Astrocyte (in vitro differentiated cells and primary cell): ENCODE results near the gene RGS14. TPM values are rescaled to one million over a fixed set of nuclear protein-coding genes. Genes with fewer than 3 reads are reported as not detected.
"Not testable (repeated sequence)": the region's sequence is repeated elsewhere in the genome, so short reads cannot be mapped to it uniquely, and the experiment has no call there.

Experiments
- DNase-seq: peaks from one replicate; pipeline ENCODE4 v3.0.0-alpha.2; 2010; ENCODE audit warnings: low read depth
- FAIRE-seq: peaks from 2 replicates; lab custom pipeline; 2011; peaks lifted over from hg19 to GRCh38; lab: Jason Lieb, UNC
- H2AFZ ChIP-seq: 2 replicates; pipeline ENCODE4 v1.6.0; 2012; ENCODE audit warnings: low read depth, low read length, inconsistent platforms
- H3K27ac ChIP-seq: 2 replicates; pipeline ENCODE4 v1.5.1; 2011; ENCODE audit warnings: low read depth, low read length, inconsistent platforms
- H3K27me3 ChIP-seq: 2 replicates; pipeline ENCODE4 v1.6.0; 2011; ENCODE audit warnings: low read length, inconsistent platforms; ENCODE audit not compliant: insufficient read depth
- H3K36me3 ChIP-seq: 2 replicates; pipeline ENCODE4 v1.5.1; 2011; ENCODE audit warnings: low read length, inconsistent platforms; ENCODE audit not compliant: insufficient read depth
- H3K4me1 ChIP-seq: 2 replicates; pipeline ENCODE4 v1.5.1; 2011; ENCODE audit warnings: low read length, inconsistent platforms; ENCODE audit not compliant: insufficient read depth
- H3K4me2 ChIP-seq: 2 replicates; pipeline ENCODE4 v1.6.0; 2012; ENCODE audit warnings: low read length, inconsistent platforms
- H3K4me3 ChIP-seq: 2 replicates; pipeline ENCODE4 v1.5.1; 2011; ENCODE audit warnings: low read depth, mild to moderate bottlenecking, low read length, inconsistent platforms; ENCODE audit not compliant: insufficient read depth
- H3K79me2 ChIP-seq: 2 replicates; pipeline ENCODE4 v1.6.0; 2012; ENCODE audit warnings: mild to moderate bottlenecking, low read length, inconsistent platforms; ENCODE audit not compliant: insufficient read depth
- H3K9ac ChIP-seq: 2 replicates; pipeline ENCODE4 v1.6.0; 2012; ENCODE audit warnings: mild to moderate bottlenecking, low read length, inconsistent platforms
- H3K9me3 ChIP-seq: 2 replicates; pipeline ENCODE4 v1.5.1; 2012; ENCODE audit warnings: low read depth, mild to moderate bottlenecking, low read length, inconsistent platforms; ENCODE audit not compliant: insufficient read depth
- H4K20me1 ChIP-seq: 2 replicates; pipeline ENCODE4 v1.6.0; 2012; ENCODE audit warnings: low read length, inconsistent platforms; ENCODE audit not compliant: insufficient read depth
- H3K27ac Mint-ChIP-seq: one replicate; pipeline ENCODE4 v1.8.0; 2021; ENCODE audit warnings: mild to moderate bottlenecking, mixed read lengths; ENCODE audit not compliant: unreplicated experiment
- H3K27me3 Mint-ChIP-seq: one replicate; pipeline ENCODE4 v1.8.0; 2021; ENCODE audit warnings: low read depth, mixed read lengths; ENCODE audit not compliant: unreplicated experiment
- H3K36me3 Mint-ChIP-seq: one replicate; pipeline ENCODE4 v1.8.0; 2021; ENCODE audit warnings: low read depth, mixed read lengths; ENCODE audit not compliant: unreplicated experiment
- H3K4me1 Mint-ChIP-seq: one replicate; pipeline ENCODE4 v1.8.0; 2021; ENCODE audit warnings: low read depth, mixed read lengths; ENCODE audit not compliant: unreplicated experiment
- H3K4me3 Mint-ChIP-seq: one replicate; pipeline ENCODE4 v1.8.0; 2021; ENCODE audit warnings: mild to moderate bottlenecking, moderate library complexity, mixed read lengths; ENCODE audit not compliant: unreplicated experiment
- H3K9me3 Mint-ChIP-seq: one replicate; pipeline ENCODE4 v1.8.0; 2021; ENCODE audit warnings: mild to moderate bottlenecking, mixed read lengths; ENCODE audit not compliant: unreplicated experiment
- CTCF ChIP-seq: IDR thresholded peaks from 2 replicates; pipeline ENCODE4 v1.5.1; 2011; ENCODE audit warnings: low read depth, mild to moderate bottlenecking, inconsistent platforms, low read length, moderate library complexity; ENCODE audit not compliant: insufficient read depth
- EZH2 ChIP-seq: IDR thresholded peaks from 2 replicates; pipeline ENCODE4 v1.6.1; 2012; ENCODE audit warnings: mild to moderate bottlenecking, low read length, inconsistent platforms; ENCODE audit not compliant: insufficient read depth
- total RNA-seq: library from RNA; stranded (reverse); gene quantifications from 2 replicates; pipeline ENCODE4 v1.2.1, GENCODE V29; 2021

The RGS14 gene
- total RNA-seq, 1 donor from 2014 or later: 7.8 TPM

GRCh38 chr5:177410575-177410974 is 52.9 kb downstream of the RGS14 start:
- peaks cover 6% of the 10 kb centered on the region for H3K27me3 ChIP-seq
- H2AFZ ChIP-seq: no peak overlapping the region
- H3K27ac ChIP-seq: no peak overlapping the region
- H3K9me3 ChIP-seq: no peaks in the 10 kb centered on the region
- no peaks in the 10 kb centered on the region for H4K20me1 ChIP-seq
- H3K4me3 ChIP-seq: no peak overlapping the region
- H3K36me3 ChIP-seq: no peaks in the 10 kb centered on the region
- TF ChIP-seq EZH2: no peak
- FAIRE-seq (no peak), DNase-seq (no peak)
- H3K4me1 ChIP-seq: no peaks in the 10 kb centered on the region
- H3K9me3 Mint-ChIP-seq: no peaks in the 10 kb centered on the region
- no peak overlapping the region for H3K4me2 ChIP-seq
- H3K9ac ChIP-seq: no peak overlapping the region
- no peaks in the 10 kb centered on the region for H3K4me1 Mint-ChIP-seq
- no peak overlapping the region for H3K4me3 Mint-ChIP-seq
- H3K79me2 ChIP-seq: no peaks in the 10 kb centered on the region
- H3K27ac Mint-ChIP-seq: no peak overlapping the region
- no peaks in the 10 kb centered on the region for H3K36me3 Mint-ChIP-seq
- H3K27me3 Mint-ChIP-seq: peaks cover 73% of the 10 kb centered on the region

- Mint-ChIP-seq H3K27me3 (peaks cover 62% of the 10 kb centered on the region), H3K4me1 (no peaks in the 10 kb centered on the region), H3K9me3 (no peaks in the 10 kb centered on the region), H3K4me3 (no peak overlapping the region), H3K36me3 (no peaks in the 10 kb centered on the region), H3K27ac (no peak overlapping the region)
- no peak for TF ChIP-seq CTCF
- TF ChIP-seq EZH2: no peak
- no peaks in the 10 kb centered on the region for H3K9me3 ChIP-seq
- no peak overlapping the region for H3K9ac ChIP-seq
- H3K4me3 ChIP-seq: no peak overlapping the region
- no peak for DNase-seq
- FAIRE-seq: no peak
- H3K4me1 ChIP-seq: no peaks in the 10 kb centered on the region
- H3K79me2 ChIP-seq: no peaks in the 10 kb centered on the region
- no peak overlapping the region for H3K27ac ChIP-seq
- no peak overlapping the region for H2AFZ ChIP-seq
- H3K27me3 ChIP-seq: peaks cover 6% of the 10 kb centered on the region
- no peaks in the 10 kb centered on the region for H4K20me1 ChIP-seq
- H3K36me3 ChIP-seq: no peaks in the 10 kb centered on the region
- no peak overlapping the region for H3K4me2 ChIP-seq
Observed at GRCh38 chr5:177412603-177413233, 55.0 kb downstream of the RGS14 start.

GRCh38 chr5:177414481-177414880 is 56.8 kb downstream of the RGS14 start:
- Histone ChIP-seq H3K4me3 (no peak overlapping the region), H4K20me1 (no peaks in the 10 kb centered on the region), H3K4me2 (no peak overlapping the region), H2AFZ (no peak overlapping the region), H3K36me3 (no peaks in the 10 kb centered on the region), H3K27me3 (peaks cover 6% of the 10 kb centered on the region), H3K79me2 (no peaks in the 10 kb centered on the region), H3K9ac (no peak overlapping the region), H3K27ac (no peak overlapping the region), H3K9me3 (no peaks in the 10 kb centered on the region), H3K4me1 (no peaks in the 10 kb centered on the region)
- Mint-ChIP-seq H3K9me3 (no peaks in the 10 kb centered on the region), H3K4me1 (no peaks in the 10 kb centered on the region), H3K27me3 (peaks cover 53% of the 10 kb centered on the region), H3K36me3 (no peaks in the 10 kb centered on the region), H3K4me3 (no peak overlapping the region), H3K27ac (no peak overlapping the region)
- DNase-seq (no peak), FAIRE-seq (no peak)
- no peak for TF ChIP-seq EZH2
- TF ChIP-seq CTCF: no peak

- H4K20me1 ChIP-seq, H2AFZ ChIP-seq, H3K36me3 Mint-ChIP-seq, H3K79me2 ChIP-seq, H3K36me3 ChIP-seq, H3K4me1 Mint-ChIP-seq, FAIRE-seq, H3K9me3 Mint-ChIP-seq, H3K4me2 ChIP-seq, H3K4me1 ChIP-seq, DNase-seq, H3K27ac ChIP-seq, H3K9ac ChIP-seq, H3K4me3 ChIP-seq, H3K4me3 Mint-ChIP-seq, H3K27ac Mint-ChIP-seq, H3K9me3 ChIP-seq, H3K27me3 ChIP-seq: not testable (repeated sequence)
- H3K27me3 Mint-ChIP-seq: peaks cover 42% of the 10 kb centered on the region
Observed at GRCh38 chr5:177417081-177417480, 59.4 kb downstream of the RGS14 start.
